ENCODE measurements around the gene ZNF146.
"Not testable (repeated sequence)": the region's sequence is repeated elsewhere in the genome, so short reads cannot be mapped to it uniquely, and the experiment has no call there.

Gene ZNF146

DNA sequence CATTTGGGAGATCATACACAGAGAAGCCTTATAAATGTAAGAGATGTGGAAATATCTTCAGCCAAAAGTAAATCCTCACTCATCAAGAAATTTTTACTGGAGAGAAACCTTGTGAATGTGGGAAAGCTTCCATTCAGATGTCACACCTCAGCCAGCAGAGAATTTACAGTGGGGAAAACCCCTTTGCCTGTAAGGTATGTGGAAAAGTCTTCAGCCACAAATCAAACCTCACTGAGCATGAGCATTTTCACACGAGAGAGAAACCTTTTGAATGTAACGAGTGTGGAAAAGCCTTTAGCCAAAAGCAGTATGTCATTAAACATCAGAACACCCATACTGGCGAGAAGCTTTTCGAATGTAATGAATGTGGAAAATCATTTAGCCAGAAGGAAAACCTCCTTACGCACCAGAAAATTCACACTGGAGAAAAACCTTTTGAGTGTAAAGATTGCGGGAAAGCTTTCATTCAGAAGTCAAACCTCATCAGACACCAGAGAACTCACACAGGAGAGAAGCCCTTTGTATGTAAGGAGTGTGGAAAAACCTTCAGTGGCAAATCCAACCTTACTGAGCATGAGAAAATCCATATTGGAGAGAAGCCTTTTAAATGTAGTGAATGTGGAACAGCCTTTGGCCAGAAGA, 21.5 kb downstream of the ZNF146 start:
- no peak for DNase-seq

- no peak for DNase-seq
Observed at GRCh38 chr19:36236946-36237310, 22.0 kb downstream of the ZNF146 start.

DNA sequence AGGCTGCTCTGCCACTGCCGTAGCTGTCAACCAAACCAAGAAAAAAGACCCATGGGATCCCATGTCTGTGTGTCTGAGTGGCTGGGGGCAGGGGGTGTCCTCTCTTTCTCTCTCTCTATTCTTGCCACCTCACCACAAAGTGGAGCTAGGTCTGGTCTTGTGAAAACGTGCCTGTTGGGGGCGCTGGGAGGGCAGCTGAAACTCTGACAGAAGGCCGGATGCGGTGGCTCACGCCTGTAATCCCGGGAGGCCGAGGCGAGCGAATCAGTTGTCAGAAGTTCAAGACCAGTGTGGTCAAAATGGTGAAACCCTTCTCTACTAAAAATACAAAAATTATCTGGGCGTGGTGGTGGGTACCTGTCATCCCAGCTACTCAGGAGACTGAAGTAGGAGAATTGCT, 29.2 kb downstream of the ZNF146 start:
- no peak for DNase-seq

DNA sequence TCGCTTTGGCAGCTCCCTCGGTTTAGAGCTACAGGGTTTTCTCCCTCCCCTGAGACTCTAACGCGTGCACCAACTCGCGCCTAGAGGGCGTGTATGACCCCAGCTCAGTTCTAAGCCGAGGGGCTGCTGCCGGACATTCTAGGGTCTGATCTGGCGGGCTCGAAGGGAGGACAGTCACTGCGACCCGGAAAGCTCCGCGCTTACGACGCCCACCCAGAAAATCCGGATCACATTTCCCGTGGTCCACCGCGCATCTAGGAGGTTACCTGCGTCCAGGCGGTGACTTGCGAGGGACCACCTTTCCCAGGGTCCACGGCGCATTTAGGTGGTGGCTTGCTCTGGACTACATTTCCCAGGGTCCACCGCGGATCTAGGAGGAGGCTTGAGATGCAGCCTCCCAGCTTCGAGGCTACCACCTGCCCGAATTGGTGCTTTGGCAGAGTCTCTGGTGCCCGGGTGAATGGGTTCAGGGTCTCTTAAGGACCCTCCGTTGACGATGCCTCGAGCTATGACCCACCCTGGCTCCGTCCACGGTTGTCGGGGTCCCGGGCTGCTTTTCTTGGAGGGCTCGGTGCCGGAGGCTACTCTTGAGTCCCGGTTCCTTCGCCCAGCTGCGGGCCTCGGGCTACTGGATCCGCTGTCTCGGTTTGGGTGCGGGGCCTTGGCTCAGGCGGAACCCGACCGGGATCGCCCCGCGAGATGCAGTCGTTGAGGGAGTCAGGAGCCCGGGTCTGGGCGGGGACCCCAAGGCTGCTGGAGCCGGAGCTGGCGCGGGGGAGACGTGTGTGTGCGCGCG, 30.5 kb downstream of the ZNF146 start:
- peak; percentile 66 to 69 for DNase-seq

DNA sequence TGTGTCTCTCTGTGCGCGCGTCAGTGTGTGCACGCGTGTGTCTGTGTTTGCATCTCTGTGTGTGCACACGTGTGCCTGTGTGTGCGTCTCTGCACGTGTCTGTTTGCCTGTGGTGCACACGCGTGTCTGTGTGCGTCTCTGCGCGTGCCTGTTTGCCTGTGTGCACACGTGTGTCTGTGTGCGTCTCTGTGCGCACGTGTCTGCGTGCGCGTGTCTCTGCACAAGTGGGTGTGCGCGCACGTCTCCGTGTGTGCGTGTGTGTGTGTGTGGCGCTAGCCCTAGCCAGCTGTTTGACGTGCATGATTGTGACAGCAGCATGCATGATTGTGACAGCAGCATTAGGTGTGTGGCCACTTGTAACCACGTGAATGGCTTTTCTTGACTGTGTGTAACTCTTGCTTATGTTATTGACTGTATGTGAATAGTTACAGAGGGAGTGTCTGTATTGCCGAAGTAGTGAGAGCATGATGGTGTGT, 31.1 kb downstream of the ZNF146 start:
- DNase-seq: peak in 1 of 2 experiments; percentile 21

GRCh38 chr19:36252047-36252446, 37.1 kb downstream of the ZNF146 start:
- DNase-seq: no peak

DNA sequence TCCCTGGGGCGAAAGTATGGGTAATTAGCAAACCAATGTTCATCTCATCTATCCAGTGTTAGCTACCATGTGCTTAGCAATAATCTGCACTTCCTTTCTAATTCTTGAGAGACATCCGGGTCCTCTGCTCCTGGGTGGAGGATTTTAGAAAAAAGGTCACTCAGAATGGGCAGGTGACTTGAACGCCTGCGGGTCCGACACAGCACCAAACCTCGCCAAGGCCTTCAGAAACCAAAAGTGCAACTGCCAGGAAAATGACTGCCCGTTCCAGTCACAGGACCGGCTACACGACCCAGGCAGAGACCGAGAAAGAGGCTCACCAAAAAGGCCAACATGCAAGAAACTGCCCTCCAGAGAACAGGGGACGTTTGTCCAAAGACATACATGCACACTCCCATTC, 39.9 kb downstream of the ZNF146 start:
- no peak for DNase-seq

DNA sequence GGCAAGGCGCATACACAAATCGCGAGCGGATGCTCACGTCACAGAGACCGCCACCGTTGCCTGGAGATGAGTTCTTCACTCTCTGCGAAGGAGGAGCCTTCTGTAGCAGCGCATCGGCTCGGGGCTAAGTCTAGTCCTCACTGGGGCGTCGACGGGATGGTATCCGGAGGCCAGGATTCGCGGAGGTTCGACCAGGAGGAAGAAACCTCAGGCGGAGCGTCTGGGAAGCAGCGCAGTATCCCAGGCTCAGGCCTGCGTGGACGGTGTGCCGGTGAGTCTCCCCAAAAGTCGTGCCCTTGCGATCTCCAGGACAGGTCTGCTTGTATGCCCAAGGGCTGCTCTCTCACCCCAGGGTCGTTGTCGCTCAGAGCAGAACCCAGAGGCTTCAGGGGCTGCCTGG, 40.4 kb downstream of the ZNF146 start:
- no peak for DNase-seq

DNA sequence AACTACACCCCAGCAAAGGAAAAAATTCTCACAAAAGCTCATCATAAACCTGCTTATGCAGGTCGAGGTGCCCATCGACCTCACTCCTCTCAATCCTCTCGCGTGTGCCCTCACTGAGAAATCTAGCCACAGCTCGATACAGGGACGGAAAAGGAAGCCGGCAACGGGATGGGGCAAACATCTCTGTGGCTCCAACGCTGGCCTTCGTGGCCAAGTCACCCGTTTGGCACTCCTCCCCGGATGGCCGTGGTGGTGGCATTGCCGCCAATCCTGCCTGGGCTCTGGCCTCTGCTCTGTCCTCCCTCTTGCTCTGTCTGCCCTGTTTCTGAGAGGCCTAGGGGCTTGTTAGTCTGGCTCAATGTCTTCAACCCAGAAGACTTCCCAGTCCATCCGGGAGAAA, 41.2 kb downstream of the ZNF146 start:
- DNase-seq: no peak

DNA sequence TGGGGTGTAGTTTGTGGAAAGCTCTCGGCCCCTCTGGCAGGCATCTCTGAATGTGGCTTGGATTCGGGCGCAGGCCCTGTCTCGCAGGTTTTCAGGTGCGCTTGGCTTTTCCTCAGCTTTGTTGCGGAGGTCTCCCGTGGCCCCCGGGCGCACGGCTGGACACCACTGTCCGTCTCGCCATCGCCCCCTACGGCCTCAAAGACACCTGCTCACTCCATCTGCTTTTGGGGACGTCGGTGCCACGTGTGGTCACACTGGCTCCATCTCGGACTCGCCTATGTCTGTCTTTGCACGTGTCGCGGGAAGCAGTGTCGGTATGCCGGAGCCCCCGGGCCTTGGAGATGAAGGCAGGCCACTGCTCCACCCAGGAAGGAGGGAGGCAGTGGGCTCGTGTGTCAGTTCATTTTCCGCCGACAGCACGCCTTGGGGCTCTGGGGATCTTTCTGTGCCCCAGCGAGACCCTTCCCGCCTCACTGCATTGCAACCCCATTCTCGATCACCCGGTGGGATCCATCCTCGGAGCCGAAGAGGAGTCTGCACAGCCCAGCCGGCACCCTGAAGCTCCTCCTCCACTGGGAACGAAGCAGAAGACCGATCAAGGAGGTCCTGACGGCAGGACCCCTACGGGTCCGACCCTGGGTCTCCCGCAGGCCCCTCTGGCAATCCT, 42.1 kb downstream of the ZNF146 start:
- DNase-seq: no peak

DNA sequence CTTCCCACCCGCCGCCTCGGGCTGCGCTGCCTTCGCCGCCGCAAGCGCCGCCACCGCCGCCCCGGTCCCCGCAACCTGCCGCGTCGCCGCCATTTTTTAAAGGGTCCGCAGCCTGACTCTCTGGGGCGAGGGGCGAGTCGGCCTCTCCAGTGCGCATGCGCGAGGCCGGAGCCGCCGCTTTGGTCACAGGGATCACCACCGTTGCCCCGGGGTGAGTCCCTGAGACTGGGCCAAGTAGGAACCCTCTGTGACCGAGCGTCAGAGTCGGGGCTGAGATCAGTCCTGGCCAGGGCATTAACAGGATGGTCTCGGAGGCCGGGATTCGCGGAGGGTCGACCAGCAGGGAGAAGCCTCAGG, 42.6 kb downstream of the ZNF146 start:
- peak; percentile 61 for DNase-seq

GRCh38 chr19:36258028-36258875, 43.3 kb downstream of the ZNF146 start:
- DNase-seq: no peak

DNA sequence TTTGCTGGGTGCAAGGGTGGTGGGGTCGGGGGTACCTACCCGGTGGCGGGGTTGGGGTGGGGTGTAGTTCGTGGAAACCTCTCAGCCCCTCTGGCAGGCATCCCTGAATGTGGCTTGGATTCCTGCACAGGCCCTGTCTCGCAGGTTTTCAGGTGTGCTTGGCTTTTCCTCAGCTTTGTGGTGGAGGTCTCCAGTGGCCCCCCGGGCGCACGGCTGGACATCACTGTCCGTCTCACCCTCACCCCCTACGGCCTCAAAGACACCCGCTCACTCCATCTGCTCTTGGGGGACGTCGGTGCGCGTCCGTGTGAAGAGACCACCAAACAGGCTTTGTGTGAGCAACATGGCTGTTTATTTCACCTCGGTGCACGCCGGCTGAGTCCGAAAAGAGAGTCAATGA, 44.3 kb downstream of the ZNF146 start:
- no peak for DNase-seq

- DNase-seq: no peak
Observed at GRCh38 chr19:36265064-36265463, 50.2 kb downstream of the ZNF146 start.

GRCh38 chr19:36265856-36266374, 51.0 kb downstream of the ZNF146 start:
- no peak for DNase-seq

GRCh38 chr19:36266375-36266961, 51.6 kb downstream of the ZNF146 start:
- no peak for DNase-seq

DNA sequence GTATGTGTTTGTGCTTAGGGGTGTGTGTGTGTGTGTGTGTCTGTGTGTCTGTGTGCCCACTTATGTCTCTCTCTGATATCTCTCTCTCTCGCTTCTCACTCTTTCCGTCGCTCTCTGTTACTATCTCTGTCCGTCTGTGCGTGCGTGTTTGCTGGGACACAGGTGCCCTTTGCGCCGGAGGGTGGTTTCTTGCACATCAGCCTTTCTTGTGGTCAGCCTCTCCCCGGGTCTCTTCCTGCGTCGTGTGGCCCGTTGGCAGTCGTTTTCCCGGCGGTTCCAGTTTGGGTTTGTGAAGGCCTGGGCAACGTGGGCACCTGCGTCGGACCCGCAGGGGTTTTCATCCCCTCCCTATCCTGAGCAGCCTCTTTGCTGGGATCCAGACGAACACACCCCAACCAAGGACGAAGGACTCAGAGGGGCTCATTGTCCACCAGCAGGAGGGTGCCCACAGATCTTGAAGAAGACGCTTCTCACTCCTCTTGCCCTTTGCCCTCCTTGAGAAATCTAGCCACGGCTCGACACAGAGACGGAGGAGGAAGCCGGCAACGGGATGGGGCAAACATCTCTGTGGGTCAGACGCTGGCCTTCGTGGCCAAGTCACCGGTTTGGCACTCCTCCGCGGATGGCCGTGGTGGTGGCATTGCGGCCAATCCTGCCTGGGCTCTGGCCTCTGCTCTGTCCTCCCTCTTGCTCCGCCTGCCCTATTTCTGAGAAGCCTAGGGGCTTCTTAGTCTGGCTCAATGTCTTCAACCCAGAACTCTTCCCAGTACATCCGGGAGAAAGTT, 52.3 kb downstream of the ZNF146 start:
- DNase-seq: no peak

DNA sequence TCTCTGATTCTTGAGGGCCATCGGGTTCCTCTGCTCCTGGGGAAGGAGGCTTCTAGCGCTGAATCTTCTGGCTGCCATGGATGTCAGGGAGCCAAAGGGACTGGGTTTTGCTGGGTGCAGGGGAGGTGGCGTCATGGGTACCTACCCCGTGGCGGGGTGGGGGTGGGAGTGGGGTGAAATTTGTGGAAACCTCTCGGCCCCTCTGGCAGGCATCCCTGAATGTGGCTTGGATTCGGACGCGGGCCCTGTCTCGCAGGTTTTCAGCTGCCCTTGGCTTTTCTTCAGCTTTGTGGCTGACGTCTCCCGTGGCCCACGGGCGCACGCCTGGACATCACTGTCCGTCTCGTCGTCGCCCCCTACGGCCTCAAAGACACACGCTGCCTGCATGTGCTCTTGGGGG, 53.2 kb downstream of the ZNF146 start:
- DNase-seq: not testable (repeated sequence)

- DNase-seq: not testable (repeated sequence)
Observed at GRCh38 chr19:36268591-36268990, 53.7 kb downstream of the ZNF146 start.

DNA sequence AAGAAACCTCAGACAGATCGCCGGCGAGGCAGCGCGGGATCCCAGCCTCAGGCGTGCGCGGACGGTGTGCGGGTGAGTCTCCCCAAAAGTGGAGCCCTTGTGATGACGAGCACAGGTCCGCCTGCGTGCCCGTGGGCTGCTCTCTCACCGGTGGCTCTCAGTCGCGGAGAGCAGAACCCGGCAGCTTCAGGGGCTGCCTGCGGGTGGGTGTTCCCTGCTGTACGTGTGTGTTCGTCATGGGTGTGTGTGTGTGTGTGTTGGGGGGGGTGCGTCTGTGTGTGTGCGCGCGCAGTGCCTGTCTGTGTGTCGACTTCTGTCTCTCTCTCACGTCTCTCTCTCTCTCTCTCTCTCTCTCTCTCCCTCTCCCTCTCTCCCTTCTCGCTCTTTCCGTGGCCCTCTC, 54.4 kb downstream of the ZNF146 start:
- DNase-seq: not testable (repeated sequence)

Data from NCI-H524 (cell line).